SKM-1 (cell line): ENCODE measurements around the gene GYG1.

Source experiments
- DNase-seq: peaks from one replicate; lab custom pipeline; 2025; ENCODE audit not compliant: unreplicated experiment; lab: John Stamatoyannopoulos, UW

Gene GYG1

GRCh38 chr3:149016242-149016641, 24.9 kb downstream of the GYG1 start:
- DNase-seq, result no peak

DNA sequence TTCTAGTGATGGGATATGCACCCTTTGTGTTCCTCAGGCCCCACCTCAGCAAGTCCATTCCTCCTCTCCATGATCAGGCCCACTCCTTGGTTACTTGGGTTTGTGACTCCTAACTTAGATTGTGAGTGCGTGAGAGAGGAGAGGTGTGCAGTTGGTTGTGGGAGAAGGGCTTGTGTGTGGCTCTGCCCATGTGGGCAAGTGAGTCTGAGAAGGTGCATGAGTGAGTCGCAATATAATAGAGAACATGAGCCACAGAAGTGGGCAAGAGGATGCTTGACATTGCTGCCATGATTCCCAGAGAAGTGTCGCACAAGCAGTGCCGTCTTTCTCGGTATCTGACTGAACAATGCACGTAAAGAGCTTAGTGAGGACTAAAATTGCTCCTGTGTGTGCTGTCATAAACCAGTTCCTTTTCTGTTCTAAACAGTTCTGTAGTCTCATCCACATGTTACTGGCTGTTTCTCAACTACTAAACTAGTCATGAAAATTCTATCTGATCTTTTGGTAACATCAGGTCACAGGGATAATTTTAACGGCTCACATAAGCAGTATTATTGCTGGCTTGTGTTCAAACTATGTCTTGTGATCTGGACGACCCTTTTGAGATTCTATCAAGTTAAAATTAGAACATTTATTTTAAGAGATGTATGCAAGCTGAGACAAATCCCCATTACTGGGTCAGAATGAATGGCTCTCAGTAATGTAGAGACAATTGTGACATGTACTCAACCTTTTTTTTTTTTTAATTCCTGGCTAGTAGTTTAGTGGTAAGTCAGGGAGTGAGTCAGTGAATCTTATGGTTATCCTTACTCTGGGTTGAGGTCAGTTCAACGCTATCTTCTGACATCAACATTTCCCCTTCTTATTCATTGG, 25.6 kb downstream of the GYG1 start:
- no peak for DNase-seq

DNA sequence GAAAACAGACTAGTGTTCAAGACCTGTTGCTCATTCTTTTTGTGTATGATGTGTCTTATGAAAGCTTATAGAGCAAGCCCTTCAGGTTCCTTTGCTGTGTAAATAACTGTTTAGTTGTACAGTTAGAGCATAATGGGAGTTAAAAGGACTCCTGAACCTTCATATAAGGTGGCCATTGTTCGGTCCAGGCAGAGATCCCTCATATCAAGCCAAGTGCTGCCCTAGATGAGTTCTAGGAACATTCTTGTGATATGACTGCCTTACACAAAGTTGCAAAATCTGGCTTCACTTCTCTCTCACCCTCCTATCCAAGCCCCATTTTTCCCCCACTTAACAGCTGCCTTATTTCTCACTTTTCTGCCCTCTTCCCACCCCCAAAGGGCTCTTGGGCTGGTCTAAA, 26.9 kb downstream of the GYG1 start:
- no peak for DNase-seq

- DNase-seq, result no peak
Observed at GRCh38 chr3:149019580-149019979, 28.2 kb downstream of the GYG1 start.

- DNase-seq, result no peak
Observed at GRCh38 chr3:149020196-149020838, 29.0 kb downstream of the GYG1 start.

- no peak for DNase-seq
Observed at GRCh38 chr3:149020839-149021252, 29.5 kb downstream of the GYG1 start.

GRCh38 chr3:149021830-149022229, 30.5 kb downstream of the GYG1 start:
- no peak for DNase-seq

DNA sequence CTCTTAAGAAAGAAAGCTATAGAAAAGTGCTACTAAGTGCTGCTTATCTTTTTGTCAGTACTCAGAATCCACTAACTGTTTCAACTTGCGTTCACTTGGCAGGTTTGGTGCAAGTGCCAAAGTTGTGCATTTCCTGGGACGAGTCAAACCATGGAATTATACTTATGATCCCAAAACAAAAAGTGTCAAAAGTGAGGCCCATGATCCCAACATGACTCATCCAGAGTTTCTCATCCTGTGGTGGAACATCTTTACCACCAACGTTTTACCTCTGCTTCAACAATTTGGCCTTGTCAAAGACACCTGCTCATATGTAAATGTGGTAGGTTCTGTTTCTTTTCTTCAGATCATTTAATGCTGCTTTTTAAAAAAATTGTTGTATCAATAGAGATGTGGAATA, 32.6 kb downstream of the GYG1 start:
- DNase-seq, result no peak

GRCh38 chr3:149026718-149027117, 35.4 kb downstream of the GYG1 start:
- DNase-seq, result no peak

DNA sequence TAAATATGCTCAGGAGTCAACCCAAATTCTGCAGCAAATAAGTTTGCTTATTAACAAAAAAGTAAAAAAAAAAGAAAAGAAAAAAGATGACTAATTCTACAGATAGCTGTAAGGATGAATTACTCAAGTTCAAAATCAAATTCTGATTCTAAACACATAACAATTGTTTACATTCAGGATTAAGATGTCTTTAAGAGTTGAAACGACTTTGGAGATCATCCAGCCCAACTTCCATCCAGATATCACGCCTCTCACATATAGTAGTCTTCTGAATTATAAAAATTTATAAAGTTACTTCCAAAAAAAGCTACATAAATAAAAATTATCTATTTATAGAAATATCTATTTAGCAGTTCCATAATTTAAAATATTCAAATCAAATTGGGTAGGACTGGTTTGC, 39.8 kb downstream of the GYG1 start:
- no peak for DNase-seq

- no peak for DNase-seq
Observed at GRCh38 chr3:149037684-149038083, 46.3 kb downstream of the GYG1 start.

DNA sequence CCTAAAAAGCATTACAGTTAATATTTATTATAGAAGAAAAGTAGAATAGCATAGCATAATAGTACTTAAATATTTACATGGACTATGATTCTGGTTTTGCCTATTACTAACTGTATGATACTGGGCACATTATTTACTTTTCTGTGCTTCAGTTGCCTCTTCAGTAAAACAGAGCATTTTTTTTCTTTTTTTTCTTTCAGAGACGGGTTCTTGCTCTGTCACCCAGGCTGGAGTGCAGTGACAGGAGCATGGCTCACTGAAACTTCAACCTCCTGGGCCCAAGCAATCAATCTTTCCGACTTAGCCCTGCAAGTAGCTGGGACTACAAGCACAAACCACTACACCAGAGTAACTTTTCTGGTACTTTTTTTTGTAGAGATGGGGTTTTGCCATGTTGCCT, 47.0 kb downstream of the GYG1 start:
- DNase-seq, result no peak

GRCh38 chr3:149042789-149043386, 51.5 kb downstream of the GYG1 start:
- no peak for DNase-seq

- DNase-seq, result no peak
Observed at GRCh38 chr3:149044339-149045083, 53.2 kb downstream of the GYG1 start.

DNA sequence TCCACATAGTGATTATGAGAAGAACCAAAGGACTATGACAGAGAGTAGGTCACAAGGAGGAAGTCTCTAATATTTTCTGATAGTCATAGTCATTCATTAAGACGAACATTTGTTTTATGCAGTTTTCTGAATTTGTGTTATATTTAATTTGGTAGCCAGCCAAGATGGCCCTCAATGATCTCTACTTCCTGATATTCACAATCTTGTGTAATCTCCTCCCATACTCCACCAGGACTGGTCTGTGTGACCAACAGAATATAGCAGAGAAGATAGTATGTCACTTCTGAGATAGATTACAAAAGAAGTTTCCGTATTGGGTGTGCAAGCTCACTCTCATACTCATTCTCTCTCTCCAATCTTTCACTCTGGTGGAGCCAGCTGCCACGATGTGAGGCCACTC, 64.2 kb downstream of the GYG1 start:
- DNase-seq, result no peak

DNA sequence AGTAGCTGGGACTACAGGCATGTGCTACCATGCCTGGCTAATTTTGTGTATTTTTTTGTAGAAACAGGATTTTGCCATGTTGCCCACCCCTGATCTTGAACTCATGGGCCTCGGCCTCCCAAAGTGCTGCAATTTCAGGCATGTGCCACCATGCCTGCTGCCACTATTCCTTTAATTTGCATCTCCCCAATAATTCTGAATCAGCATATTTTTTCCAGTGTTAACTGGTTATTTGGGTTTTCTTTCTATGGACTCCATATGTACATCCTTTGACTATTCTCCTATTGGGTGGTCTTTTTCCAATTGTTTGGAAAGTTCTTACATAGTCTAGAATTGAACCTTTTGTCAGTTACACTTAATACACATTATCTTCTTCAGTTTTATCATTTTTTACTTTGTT, 66.9 kb downstream of the GYG1 start:
- no peak for DNase-seq

DNA sequence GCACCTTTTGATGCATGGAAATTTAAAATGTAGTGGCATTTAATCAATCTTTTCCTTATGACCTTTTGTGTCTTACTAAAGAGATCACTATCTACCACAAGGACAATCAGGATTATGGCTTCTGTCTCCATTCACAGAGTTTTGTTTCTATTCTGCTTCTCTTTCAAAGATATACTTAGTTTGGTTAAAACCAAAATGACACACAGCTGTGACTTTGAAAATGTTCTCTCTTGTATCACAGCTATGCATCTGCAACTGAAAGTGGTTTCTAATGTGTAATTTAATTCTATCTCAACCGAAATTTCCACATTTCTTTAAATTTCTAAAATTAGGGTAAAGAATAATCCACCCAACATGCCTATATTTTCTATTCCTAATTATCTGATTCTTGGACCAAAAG, 67.3 kb downstream of the GYG1 start:
- no peak for DNase-seq

GRCh38 chr3:149061776-149062175, 70.4 kb downstream of the GYG1 start:
- DNase-seq, result no peak

GRCh38 chr3:149067883-149068282, 76.5 kb downstream of the GYG1 start:
- no peak for DNase-seq
